OCI-LY7 (cell line): Measurements from ENCODE around the gene PGA4. TPM values are rescaled to one million over a fixed set of nuclear protein-coding genes. Genes with fewer than 3 reads are reported as not detected.
"Not testable (repeated sequence)": the region's sequence is repeated elsewhere in the genome, so short reads cannot be mapped to it uniquely, and the experiment has no call there.

Experiments
- BruUV-seq: library from RNA; stranded (reverse); fragments of 400-500 nt; replicated peaks from 2 replicates; lab custom pipeline; 2021; lab: Mats Ljungman, UMichigan
- CTCF ChIA-PET: fragments of 300-600 bp; sonication (Branson Sonifier 250); formaldehyde crosslinking; loops from one replicate; lab custom pipeline; 2022; ENCODE audit warnings: antibody characterized with exemption; ENCODE audit not compliant: unreplicated experiment; lab: Charles Lee
- POLR2A ChIA-PET: fragments of 300-600 bp; sonication (Branson Sonifier 250); formaldehyde crosslinking; loops from one replicate; lab custom pipeline; 2022; ENCODE audit warnings: antibody characterized with exemption; lab: Charles Lee
- DNase-seq: peaks from one replicate; pipeline ENCODE4 v3.0.0-alpha.2; 2015; ENCODE audit warnings: low spot score
- H2AFZ ChIP-seq: fragments of 200-600 bp; sonication (generic), shearing (Covaris generic); 2 replicates; pipeline ENCODE4 v1.6.1; 2014; ENCODE audit warnings: mild to moderate bottlenecking, antibody characterized with exemption, low read length, moderate library complexity
- H3K27ac ChIP-seq: fragments of 200-600 bp; sonication (generic); 2 replicates; pipeline ENCODE4 v1.5.1; 2014; ENCODE audit warnings: mixed run types, low read depth, mild to moderate bottlenecking, moderate library complexity, low read length, inconsistent platforms; ENCODE audit not compliant: poor library complexity, severe bottlenecking
- H3K36me3 ChIP-seq: fragments of 200-600 bp; sonication (generic); 2 replicates; pipeline ENCODE4 v1.6.1; 2014; ENCODE audit warnings: mild to moderate bottlenecking, antibody characterized with exemption, low read length, moderate library complexity, mixed read lengths; ENCODE audit not compliant: insufficient read depth
- H3K4me1 ChIP-seq: fragments of 200-600 bp; sonication (generic); 2 replicates; pipeline ENCODE4 v1.5.1; 2014; ENCODE audit warnings: mild to moderate bottlenecking, low read length; ENCODE audit not compliant: insufficient read depth, poor library complexity, severe bottlenecking
- H3K4me2 ChIP-seq: fragments of 200-600 bp; sonication (generic); 2 replicates; pipeline ENCODE4 v1.6.1; 2014; ENCODE audit warnings: mild to moderate bottlenecking, low read length
- H3K4me3 ChIP-seq: fragments of 200-600 bp; sonication (generic); 2 replicates; pipeline ENCODE4 v1.5.1; 2014; ENCODE audit warnings: mild to moderate bottlenecking, low read depth, low read length; ENCODE audit not compliant: poor library complexity, severe bottlenecking
- H3K79me2 ChIP-seq: fragments of 200-600 bp; sonication (generic); 2 replicates; pipeline ENCODE4 v1.6.1; 2016; ENCODE audit warnings: low read depth, mild to moderate bottlenecking, low read length, moderate library complexity, mixed read lengths; ENCODE audit not compliant: insufficient read depth
- H3K9me2 ChIP-seq: fragments of 200-600 bp; sonication (generic); 2 replicates; pipeline ENCODE4 v1.6.1; 2016; ENCODE audit warnings: mild to moderate bottlenecking, low read length, mixed read lengths; ENCODE audit not compliant: insufficient read depth
- H3K9me3 ChIP-seq: fragments of 200-600 bp; sonication (generic); 2 replicates; pipeline ENCODE4 v1.6.1; 2014; ENCODE audit warnings: mild to moderate bottlenecking, mixed run types, low read length, mixed read lengths
- H4K20me1 ChIP-seq: fragments of 200-600 bp; sonication (generic); 2 replicates; pipeline ENCODE4 v1.6.1; 2014; ENCODE audit warnings: mild to moderate bottlenecking, antibody characterized with exemption, low read length, moderate library complexity, mixed read lengths; ENCODE audit not compliant: insufficient read depth
- intact Hi-C: fragments of 100-400 bp; cut with micrococcal nuclease; formaldehyde crosslinking; loops from one replicate; pipeline ENCODE4 v1.10.0; 2022; ENCODE audit not compliant: unreplicated experiment
- total RNA-seq, 2 experiments: library from RNA; depleted of rRNA in 1 of 2; stranded (reverse); fragments of >200 nt in 1 of 2; shearing (Covaris generic) in 1 of 2; gene quantifications; 2 replicates each; pipeline ENCODE4 v1.2.3, GENCODE V29; 2014 to 2022

PGA4 gene
- total RNA-seq, 2 experiments from 2014 or later, result not detected

DNA sequence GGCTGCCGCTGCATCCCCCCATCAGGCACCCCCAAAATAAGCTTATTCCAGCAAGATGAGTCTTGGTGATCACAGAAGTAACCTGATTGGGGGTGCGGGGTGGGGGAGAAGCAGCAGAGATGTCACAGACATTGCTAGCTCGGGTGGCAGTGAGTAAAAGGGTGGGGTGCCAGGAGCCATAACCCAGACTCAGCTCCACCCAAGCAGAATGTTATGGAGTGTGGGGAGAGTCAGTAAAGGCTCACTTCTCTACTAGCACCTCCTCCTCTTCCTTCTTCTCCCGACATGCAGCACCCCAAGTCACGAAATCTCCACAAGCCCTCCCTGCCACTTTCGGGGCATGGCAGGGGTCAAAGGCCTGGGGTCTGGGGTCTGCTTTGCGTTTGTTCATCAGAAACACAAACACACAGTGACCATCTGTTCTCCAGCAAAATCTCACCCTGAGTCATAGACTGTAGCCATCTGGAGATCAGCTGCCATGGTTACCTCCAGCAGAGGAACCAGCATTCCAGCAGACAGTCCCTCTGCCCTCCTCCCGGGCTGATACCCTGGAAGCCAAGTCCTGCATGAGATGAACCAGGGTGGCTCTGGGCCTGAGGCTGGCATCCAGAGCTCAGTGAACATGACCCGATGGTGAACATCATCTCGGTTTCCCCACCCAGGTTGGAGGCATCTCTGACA, 23.3 kb downstream of the PGA4 start:
- POLR2A ChIA-PET, result not testable (repeated sequence)

DNA sequence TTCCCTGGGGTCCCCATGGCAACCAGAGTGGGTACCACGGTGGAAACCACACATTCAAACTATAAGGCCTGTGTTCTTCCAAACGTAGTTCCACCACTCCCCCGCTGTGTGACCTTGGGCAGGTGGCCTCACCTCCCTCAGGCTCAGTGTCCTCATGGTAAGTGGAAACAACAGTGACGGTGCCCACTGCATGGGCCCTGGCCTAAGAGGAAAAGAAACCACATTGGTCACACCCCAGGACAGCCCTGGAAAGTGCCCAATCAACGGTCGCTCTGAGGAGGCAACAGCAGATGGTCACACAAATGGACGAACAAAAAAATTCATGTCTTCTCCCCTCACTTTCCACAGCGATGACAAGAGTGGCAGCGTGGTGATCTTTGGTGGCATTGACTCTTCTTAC, 25.9 kb downstream of the PGA4 start:
- CTCF ChIA-PET, H2AFZ ChIP-seq, H3K9me3 ChIP-seq, H3K27ac ChIP-seq, DNase-seq, H3K9me2 ChIP-seq, H3K36me3 ChIP-seq, H3K4me3 ChIP-seq, H3K79me2 ChIP-seq, H3K4me1 ChIP-seq, BruUV-seq, H3K4me2 ChIP-seq, intact Hi-C loops, POLR2A ChIA-PET, H4K20me1 ChIP-seq: not testable (repeated sequence)

More for the DNA sequence above, 23.3 kb downstream of the PGA4 start:
- H2AFZ ChIP-seq, H3K4me3 ChIP-seq, H3K4me1 ChIP-seq, H4K20me1 ChIP-seq, DNase-seq, H3K9me2 ChIP-seq, BruUV-seq, H3K36me3 ChIP-seq, H3K79me2 ChIP-seq, CTCF ChIA-PET, H3K4me2 ChIP-seq, H3K27ac ChIP-seq, intact Hi-C loops, H3K9me3 ChIP-seq: not testable (repeated sequence)

DNA sequence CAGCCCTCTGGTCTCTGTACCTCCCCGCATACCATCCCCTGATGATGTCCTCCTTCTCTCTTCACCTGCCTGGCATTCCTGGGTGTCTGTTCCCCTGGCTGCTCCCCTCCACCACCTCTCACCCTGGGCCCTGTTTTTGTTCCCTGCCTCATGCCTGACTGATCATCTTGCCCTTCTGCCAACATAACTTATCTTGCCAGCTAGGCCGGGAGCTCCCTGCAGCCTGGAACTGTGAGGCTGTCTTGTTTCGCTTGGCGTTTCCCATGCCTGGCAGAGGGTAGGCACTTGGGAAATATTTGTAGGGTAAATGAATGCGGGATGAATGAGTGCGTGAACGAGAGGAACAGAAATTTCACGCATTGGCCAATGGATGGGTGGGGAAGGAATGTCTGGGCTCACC, 27.1 kb downstream of the PGA4 start:
- H3K9me2 ChIP-seq, H2AFZ ChIP-seq, DNase-seq, H4K20me1 ChIP-seq, CTCF ChIA-PET, intact Hi-C loops, H3K36me3 ChIP-seq, H3K4me3 ChIP-seq, BruUV-seq, H3K4me2 ChIP-seq, H3K79me2 ChIP-seq, H3K4me1 ChIP-seq, H3K27ac ChIP-seq, H3K9me3 ChIP-seq, POLR2A ChIA-PET: not testable (repeated sequence)

DNA sequence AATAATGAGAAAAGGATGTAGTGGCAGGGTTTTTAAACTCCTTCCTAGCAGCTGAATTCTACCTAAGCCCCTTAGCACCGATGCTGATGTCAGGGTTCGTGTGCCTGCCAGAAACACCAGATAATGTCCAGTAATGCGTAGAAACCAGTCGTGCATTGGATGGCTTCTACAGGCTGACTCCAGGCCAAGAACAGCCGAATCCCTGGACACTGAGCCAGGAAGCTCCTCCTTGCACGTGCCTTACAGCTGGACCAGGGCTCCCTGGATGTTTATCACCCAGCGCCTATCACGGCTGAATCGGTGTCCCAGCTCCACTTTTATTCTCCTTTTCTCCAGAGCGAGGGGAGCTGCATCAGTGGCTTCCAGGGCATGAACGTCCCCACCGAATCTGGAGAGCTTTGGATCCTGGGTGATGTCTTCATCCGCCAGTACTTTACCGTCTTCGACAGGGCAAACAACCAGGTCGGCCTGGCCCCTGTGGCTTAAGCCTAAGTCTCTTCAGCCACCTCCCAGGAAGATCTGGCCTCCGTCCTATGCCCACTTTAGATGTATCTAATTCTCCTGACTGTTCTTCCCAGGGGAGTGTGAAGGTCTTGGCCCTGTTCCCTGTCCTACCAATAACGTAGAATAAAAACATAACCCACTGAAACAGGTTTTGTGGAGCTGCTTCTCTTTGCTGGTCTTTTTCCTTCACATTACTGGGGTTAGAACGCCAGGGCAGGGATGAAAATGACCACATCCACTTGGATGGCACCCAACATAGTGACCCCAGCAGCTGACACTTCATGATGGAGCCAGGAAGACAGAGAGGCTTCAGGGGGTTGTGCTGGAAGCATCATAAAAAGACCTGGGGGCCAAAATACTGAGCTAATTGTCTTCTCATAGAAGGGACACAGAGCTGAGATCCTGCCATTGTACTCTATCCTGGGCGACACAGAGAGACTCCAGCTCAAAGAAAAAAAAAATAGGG, 28.9 kb downstream of the PGA4 start:
- BruUV-seq, H3K9me2 ChIP-seq, H3K4me2 ChIP-seq, DNase-seq, H3K79me2 ChIP-seq, H4K20me1 ChIP-seq, H2AFZ ChIP-seq, H3K9me3 ChIP-seq, H3K36me3 ChIP-seq, H3K4me1 ChIP-seq, H3K27ac ChIP-seq, H3K4me3 ChIP-seq, intact Hi-C loops: not testable (repeated sequence)
- ChIA-PET CTCF (interaction anchor here (1.4 kb wide), 1 partner anchor 184 kb away, joined by 4 read pairs; no protein-coding TSS in a partner anchor), POLR2A (interaction anchor here (0.6 to 1.2 kb wide), 2 partner anchors 61 to 158 kb away, joined by 3 to 4 read pairs; no protein-coding TSS in a partner anchor)

DNA sequence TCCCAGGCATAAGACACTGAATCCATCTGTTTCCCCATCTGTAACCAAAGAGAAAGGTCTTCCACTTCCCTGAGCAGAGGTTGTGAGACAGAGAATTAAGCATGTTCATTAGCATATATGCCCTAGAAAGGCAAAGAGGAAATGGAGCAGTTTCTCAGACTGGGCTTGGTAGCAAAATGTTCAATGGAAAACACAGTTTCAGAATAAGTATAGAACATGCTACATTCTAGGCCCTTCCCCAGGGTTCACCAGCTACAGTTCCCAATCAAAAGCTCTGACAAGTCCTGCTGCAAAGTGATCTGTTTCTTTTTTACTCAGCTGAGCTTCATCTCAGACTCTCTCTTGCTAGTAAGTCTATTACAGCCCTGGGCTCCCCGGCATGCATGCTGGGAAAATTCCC, 30.2 kb downstream of the PGA4 start:
- H3K4me3 ChIP-seq, DNase-seq, H3K9me2 ChIP-seq, H3K79me2 ChIP-seq, H3K4me2 ChIP-seq, H3K36me3 ChIP-seq, H2AFZ ChIP-seq, H4K20me1 ChIP-seq, H3K9me3 ChIP-seq, intact Hi-C loops, H3K4me1 ChIP-seq, H3K27ac ChIP-seq, BruUV-seq: not testable (repeated sequence)
- ChIA-PET CTCF (interaction anchor here (1.4 kb wide), 1 partner anchor 183 kb away, joined by 4 read pairs; no protein-coding TSS in a partner anchor), POLR2A (interaction anchor here (0.5 to 1.2 kb wide), 3 partner anchors 60 to 258 kb away, joined by 3 to 4 read pairs (median 4); no protein-coding TSS in a partner anchor)
